HTR-8/SVneo (cell line): ENCODE results near the gene KLHL30.
A peak's percentile ranks its signal among the peaks of the same experiment; 100 is the strongest.

Experiments used
- DNase-seq: peaks from one replicate; pipeline ENCODE4 v3.0.0; 2011; ENCODE audit warnings: low spot score, mixed read lengths; ENCODE audit not compliant: insufficient read length
- FAIRE-seq: peaks from 2 replicates; lab custom pipeline; 2011; peaks lifted over from hg19 to GRCh38; lab: Jason Lieb, UNC

The KLHL30 gene

DNA sequence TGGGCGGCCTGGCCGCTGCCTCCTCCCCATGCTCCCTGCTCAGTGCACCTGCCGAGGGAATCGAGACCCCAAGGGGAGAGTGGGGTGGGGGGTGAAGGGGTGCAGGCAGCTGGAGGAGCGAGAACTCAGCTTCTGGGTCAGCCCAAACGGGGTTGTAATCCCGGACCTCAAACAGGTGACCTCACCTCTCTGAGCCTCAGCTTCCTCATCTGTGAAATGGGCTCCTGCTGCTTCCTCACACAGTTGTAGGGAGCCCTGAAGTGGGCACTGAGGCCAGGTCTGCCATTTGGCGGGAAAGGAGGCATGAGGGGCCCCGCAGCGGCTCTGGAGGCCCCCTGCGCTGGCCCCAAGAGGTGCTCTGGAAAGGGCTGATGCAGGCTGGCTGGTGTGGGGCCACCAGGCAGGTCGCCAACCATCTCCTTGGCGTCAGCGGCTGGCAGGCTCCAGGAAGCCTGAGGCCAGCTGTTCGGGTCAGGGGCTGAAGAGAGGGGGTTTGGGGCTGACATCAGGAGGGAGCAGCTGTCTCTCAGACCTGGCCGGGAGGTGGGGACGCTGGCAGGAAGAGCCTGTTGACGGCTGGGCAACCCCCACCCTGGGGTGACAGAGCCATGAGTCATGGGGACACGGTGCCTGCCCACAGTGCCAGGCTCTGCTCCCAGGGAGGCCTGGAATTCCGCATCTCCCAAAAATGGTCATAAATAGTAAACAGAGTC lies 4.9 kb downstream of the KLHL30 start:
- FAIRE-seq (peak; percentile 33), DNase-seq (peak; percentile 66)

DNA sequence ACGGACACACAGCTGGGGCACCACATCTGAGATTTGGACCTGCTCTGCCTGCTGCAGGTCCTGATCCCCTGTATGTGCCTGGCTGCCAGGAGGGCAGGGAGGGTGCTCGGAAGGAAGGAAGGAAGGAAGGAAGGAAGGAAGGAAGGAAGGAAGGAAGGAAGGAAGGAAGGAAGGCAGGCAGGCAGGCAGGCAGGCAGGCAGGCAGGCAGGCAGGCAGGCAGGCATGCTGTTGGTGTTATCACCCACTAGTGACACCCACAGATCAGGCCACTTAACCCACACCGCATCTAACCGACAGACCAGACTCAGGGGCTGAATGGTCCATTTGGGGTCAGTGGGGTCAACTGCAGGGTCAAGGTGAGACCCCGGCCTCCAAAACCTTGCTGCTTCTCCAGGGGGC lies 5.8 kb downstream of the KLHL30 start:
- no peak for DNase-seq
- FAIRE-seq, result no peak

DNA sequence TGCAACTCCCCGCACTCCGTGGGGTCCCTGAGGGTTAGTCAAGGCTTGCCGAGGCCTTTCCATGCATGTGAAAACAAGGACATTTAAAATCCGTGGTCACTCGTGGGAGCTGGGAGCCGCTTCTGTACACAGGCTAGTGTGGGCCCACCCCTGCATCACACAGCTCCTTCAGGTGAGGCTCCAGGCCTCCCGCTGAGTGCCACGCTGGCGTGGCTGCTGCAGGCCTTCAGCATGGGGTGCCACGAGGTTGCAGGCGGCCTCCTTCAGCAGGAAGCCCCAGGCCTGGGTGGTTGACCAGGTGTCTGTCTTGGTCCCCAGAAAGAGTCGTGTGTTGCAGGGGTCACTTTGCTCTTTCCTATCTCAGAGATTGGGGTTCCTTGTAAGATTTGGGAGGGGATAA lies 6.6 kb downstream of the KLHL30 start:
- FAIRE-seq (no peak), DNase-seq (no peak)

DNA sequence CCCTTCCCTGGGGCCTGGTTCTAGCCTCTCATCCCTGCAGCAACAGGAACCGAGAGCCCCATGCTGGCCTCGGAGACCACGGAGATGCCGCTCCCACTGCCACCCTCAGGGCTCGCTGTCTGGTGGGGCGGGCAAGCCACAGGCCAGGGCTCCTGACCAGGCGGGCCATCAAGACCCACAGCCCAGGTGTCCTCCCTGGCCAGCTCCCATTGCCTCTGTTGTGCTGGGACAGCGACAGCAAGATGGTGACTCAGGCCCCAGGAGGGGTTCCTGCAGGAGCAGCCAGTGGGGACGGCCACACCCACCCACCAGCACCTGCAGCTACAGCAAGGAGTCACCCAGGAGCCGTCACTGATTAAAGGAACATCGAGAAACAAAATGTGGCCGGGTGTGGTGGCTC lies 7.4 kb downstream of the KLHL30 start:
- no peak for FAIRE-seq

DNA sequence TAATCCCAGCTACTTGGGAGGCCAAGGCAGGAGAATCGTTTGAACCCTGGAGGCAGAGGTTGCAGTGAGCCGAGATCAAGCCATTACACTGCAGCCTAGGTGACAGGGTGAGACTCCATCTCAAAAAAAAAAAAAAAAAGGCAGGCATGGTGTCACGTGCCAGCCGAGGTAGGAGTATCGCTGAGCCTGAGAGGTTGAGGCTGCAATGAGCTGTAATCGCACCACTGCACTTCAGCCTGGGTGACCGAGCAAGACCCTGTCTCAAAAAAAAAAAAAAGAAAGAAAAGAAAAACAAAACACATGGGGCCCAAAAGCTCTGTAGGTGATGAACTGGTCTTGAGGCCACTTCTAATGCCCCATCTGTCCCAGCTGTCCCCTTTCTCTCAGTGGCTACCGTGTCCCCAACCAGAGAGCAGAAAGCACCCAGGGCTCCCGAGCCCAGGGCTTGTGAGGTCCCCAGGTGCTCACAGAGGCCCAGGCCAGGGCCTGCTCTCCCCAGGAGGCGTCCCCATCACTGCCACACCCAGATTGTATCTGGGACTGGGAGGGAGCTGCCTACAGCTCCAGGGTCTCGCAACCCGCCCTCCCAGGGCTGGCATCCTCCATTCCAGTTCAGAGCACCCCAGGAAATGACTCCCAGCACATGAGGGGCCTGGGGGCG lies 8.5 kb downstream of the KLHL30 start:
- FAIRE-seq (no peak), DNase-seq (no peak)

More for the DNA sequence above, 7.4 kb downstream of the KLHL30 start:
- no peak for DNase-seq

DNA sequence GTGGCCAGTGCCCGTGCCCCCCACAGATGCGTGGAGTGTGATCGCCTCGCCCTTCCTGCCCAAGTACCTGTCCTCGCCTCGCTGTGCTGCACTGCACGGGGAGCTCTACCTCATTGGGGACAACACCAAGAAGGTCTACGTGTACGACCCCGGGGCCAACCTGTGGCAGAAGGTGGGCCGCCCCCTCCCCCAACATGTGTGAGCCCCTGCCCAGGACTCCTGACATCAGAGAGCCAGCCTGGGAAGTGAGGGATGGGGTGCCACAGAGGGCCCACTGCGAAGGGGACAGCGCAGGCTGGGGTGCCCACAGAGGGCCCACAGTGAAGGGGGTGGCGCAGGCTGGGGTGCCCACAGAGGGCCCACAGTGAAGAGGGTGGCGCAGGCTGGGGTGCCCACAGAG lies 10.5 kb downstream of the KLHL30 start:
- no peak for FAIRE-seq
- DNase-seq, result no peak

DNA sequence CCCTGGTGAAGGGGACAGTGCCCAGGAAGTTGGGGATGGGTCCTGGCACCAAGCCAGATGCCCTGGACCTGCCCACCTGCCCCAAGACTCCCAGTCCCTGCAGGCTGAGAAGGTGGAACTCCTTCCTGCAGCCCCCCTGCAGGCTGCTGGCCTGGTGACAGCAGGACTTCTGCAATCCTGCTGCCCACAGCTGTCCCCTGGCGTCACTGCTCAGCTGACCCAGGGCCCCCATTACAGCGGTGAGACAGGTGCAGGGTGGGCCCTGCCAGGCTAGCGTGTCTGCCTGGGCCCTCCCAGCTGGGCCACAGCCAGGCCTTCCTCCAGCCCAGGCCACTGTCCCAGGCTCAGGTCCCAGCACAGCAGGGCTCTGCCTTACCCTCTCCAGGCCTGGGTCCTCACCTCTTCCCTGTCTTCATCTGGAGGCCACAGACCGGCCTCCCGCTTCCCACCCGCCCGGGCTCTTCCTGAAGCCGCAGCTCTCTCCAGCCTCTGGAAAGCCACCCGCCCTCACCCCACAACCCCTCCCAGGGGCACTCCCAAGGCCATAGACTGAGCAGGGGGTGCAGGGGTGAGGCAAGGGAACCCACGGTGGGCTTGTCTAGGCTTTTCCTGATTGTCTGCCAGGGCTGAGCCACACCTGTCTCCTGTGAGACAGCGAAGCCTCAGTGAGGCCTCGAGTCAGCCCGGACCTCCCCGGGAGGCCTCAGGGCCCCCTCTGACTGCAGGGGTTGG lies 11.5 kb downstream of the KLHL30 start:
- no peak for DNase-seq
- FAIRE-seq, result no peak

DNA sequence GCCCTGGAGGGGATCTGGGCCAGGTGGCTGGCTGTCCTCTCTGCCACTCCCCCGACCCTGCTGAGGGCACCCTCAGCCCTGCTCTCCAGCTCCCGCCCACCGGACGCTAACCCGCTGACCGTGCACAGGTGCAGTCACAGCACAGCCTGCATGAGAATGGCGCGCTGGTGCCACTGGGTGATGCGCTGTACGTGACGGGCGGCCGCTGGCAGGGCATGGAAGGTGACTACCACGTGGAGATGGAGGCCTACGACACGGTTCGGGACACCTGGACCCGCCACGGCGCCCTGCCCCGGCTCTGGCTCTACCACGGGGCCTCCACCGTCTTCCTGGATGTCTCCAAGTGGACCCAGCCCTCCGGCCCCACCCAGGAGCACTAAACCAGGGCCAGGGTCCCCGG lies 12.2 kb downstream of the KLHL30 start:
- DNase-seq (no peak), FAIRE-seq (no peak)

DNA sequence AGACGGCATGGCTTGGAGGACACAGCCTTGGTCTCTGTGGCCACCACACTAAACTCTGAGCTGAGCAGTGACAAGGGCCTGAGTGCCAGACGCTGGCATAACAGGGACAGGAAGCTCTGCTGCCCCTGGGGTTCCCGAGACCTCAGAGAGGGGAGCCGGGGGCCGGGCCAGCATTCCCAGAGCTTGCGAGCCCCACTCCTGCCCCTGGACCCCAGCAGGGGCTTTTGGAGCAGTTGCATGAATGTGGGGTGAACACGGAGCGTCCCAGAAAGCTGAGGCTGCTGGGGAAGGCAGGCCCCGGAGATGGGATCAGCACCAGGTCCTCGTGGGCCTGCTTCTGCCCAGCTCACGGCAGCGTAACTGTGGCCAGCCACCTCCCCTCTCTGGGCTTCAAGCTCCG lies 12.7 kb downstream of the KLHL30 start:
- DNase-seq (no peak), FAIRE-seq (no peak)

DNA sequence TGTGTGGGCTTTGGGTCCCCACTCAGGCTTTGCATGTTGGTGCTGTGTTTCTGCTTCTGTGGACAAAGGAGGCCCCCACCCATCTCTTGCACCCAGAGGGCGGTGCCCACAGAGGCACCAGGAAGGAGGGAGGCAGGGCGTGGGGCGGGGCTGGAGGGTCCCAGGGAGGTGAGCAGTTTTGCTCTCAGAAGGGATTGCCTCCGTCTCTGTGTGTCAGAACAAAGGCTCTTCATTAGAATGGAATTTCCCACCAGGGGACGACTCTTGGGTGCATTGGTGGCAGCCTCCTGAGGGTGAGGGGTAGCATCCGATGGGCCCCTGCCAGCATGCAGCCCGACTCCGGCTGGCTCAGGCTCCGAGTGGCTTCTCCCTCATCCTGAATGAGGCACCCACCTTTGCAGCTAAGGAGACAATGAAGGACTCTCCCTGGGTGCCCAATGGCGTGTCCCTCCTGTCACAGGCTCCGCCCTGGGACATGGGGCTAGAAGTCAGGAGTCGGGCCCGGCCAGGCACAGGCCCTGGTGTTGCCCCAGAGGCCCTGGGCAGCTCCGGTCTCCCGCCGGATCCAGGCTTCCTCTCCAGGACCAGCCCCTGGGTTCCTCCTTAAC lies 13.3 kb downstream of the KLHL30 start:
- FAIRE-seq (no peak), DNase-seq (no peak)

DNA sequence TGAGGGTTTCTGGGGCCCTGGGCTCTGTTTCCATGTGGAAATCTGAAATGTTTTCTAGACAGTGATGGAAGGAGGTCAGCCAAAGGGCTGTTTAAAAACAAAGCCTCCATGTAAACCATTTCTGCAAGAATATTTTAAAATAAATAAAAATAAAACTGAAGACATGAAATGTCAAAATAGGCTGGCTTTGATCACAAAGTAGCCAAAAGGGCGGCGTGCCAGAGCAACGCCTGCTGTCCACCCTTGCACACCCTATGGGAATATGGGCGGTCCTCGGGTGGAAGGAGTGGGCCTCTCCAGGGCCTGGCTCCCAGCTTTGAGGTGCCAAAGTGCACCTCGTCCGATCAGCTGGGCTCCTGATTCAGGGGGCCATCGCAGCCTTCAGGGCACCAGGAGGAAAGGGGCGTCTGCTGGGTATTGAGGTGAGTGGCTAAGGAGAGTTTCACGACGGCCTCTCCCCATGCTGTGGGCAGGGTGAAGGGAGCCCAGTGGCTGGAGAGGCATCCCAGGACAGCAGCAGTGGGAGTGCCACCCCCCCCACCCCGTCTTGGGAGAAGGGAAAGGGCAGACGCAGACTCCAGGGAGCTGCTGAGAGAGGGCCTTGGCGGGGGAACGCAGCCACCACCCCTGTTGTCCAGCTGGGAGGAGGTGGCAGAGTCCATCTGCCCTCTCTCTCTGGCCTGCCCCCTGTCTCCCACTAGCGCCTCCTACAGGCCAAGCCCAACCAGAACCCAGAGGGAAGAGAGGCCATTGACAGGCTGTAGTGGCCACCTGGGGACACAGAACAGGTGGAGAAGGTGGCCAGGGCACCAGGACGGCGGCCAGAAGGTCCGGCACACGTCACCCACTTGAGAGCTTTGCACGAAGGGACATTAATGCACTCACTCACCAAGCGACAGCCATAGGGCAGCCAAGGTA lies 14.6 kb downstream of the KLHL30 start:
- no peak for DNase-seq
- no peak for FAIRE-seq

DNA sequence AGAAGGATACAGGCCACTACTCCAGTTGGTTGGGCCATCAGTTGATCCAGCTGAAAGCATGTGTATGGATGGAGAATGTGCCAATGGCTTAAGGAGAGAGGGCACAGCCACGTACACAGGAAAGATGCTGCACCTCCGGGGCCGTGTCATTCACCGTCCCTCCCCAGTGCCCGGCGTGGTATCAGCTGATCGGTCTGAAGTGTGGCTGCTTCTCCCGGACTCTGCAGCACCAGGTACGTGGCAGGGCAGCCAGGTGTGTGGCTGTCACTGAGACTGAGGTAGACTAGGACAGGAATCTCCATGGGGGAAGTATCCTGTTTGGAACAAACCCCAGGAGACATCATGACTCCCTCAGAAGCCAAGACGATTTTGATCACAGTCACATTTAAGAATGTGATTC lies 16.1 kb downstream of the KLHL30 start:
- no peak for DNase-seq
- FAIRE-seq, result no peak

DNA sequence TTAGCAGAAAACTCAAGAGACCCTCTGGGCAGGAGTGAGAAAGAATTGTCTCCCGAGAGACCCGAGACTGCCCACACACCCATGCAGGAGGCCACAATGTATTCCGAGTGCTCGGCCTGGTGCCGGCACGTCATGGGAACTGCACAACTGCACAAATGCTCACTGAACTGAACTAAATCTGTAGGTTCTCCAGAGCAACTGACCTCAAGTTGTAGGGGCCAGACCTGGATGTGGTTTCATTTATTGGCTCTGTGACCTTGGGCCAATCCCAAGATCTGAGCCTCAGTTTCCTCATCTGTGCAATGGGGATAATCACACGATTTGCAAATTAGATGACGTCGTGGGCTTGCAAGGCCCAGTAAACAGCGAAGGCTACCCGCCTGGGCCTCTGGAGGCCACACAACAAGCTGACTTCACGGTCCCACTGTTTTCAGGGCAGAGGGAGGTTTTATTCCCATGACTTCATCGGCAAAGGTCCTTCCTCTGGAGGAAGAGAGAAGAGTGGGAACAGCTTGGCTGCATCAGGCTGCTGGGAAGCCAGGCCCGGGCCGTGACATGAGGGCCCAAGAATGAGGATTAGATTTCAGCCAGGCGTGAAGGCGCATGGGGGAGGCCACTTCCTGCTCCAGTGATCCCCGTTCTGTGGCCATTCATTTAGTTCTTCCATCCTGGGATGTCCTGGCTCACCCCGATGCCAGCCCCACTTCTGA lies 16.7 kb downstream of the KLHL30 start:
- FAIRE-seq, result no peak
- DNase-seq, result no peak

DNA sequence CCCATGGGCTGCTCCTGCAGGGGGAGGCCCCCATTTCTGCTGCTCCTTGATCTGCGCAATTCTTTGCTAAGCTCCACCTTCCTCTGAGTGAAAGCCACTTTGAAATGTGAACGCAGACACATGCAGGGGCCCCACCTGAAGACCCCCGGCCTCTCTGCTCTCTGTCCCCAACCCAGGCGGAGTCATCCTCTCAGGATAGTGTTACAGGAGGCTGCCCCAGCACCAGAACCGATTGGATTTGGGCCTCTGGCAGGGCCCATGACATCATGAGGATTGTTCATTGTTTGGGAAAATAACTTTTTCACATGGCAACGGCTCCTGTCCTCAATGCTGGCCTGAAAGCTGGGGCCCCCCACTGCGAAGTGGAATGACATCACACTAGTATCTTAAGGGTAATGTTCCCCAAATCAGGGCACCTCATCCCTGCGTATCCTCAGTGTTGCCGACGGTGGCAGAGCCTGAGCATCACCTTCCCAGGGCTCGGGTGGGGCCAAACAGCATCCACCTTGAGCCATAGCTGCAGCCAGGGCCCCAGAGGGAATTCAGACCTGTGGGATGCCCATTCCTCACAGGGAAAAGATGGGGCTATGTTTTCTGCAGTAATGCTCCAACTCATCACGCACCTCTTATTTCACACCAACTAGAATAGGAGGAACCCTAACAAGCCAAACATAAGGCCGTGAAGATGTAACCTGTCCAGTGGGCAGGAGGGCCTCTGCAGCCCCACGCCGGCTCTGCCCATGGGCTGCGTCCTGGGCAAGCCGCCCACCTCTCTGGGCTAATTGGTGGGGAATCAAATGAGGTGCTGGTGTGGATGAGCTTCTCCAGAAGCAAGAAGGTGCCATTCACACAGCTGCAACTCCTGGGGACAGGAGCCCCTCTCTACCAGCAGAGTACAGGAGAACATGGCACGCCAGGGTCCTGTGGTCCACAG lies 17.6 kb downstream of the KLHL30 start:
- DNase-seq (no peak), FAIRE-seq (no peak)

DNA sequence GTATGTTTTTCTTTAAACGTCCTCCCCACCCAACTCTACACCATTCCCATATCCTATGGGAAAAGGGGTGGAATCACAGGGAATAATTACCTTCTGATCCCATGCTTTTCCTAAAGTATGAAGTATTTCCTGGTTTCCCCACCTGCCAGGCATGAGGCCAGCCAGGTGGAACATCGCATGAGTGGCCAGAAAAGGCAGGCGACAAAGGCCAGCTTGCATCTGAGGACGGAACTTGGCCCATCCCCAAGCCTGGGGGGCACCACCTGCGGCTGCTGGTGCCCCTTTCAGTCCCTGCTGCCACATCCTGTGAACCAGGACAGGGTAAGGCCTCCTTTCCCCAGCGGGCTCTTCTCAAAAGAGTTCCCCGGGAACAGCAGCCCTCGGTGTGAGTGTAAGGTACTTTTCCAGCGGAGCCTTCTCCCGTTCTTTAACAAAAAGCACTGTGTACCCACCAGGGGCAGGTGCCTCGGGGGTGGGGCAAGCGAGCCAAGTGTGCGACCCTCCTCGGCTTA lies 19.1 kb downstream of the KLHL30 start:
- FAIRE-seq (no peak), DNase-seq (no peak)

DNA sequence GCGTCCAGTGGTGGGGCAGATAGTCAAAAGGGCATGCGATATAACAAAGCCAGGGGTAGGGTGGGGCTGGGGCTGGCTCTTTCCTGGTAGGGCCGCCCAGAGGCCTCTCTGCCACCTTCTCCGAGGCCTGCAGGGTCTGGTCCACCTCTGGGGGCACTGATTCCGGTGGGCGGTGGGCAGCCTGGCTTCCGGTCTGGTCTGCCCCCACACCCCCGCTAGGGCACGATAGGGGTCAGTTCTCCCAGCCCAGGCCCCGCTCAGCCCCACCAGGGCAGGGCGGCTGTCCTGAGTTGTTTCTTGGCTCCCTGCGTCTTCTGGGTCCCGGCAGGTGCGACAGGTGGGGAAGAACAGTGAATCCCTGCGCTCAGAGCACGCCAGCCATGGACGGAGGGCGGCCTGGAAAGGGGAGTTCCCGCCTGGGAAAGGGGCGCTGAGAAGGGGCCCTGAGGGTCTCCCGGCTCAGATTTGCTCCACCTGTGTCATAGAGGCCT lies 19.6 kb downstream of the KLHL30 start:
- FAIRE-seq, result no peak

DNA sequence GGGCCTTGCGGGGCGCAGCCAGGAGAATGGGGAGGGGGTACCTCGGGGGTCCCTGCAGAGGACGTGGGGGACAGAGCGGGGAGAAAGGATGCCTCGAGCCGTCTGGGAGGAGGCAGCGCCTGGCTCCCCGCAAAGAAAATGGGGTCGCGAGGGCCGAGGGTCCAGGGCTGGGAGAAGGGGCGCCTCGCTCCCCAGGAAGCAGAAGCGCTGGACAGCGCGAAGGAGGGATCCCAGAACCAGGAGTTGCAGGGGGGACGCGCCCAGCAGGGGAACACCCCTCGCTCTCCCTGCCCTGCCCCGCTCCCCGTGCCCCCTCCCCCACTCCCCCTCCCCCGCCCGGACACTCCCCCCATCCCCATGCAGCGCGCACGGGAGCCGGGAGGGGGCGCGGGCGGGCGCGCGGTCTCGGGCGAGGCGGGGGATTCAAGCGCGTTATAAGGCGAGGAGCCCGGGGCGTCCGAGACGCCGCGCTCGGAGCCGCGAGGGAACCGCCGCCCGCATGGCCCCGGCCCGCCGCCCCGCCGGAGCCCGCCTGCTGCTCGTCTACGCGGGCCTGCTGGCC lies 20.1 kb downstream of the KLHL30 start, which contains the start of gene ERFE:
Gene ERFE, plus strand, starts transcription at position 462 of the 562 bp plus-strand sequence. Its CDS starts 38 bp downstream, at position 500.
- DNase-seq, result peak; percentile 69
- FAIRE-seq, result no peak

More for the DNA sequence above, 19.6 kb downstream of the KLHL30 start:
- no peak for DNase-seq
